Testis (tissue), 2 donors: Measurements from ENCODE around the gene KLHL33.

Source experiments
- CTCF ChIP-seq, 3 experiments: fragments of 450-650 bp in 2 of 3; fragments of 200-600 bp in 1 of 3; sonication (generic) in 1 of 3; IDR thresholded peaks; one replicate each; pipeline ENCODE4 v1.5.1; 2016 to 2019; ENCODE audit warnings: antibody characterized with exemption in 3 of 3, mild to moderate bottlenecking in 2 of 3, moderate library complexity in 1 of 3
- POLR2A ChIP-seq: fragments of 450-650 bp; IDR thresholded peaks from one replicate; pipeline ENCODE4 v1.6.1; 2017; ENCODE audit warnings: antibody characterized with exemption, mild to moderate bottlenecking, moderate library complexity

GRCh38 chr14:20397511-20397910 is 38.5 kb downstream of the KLHL33 start:
- TF ChIP-seq CTCF (IDR thresholded peaks at IDR 0.05) (no peak), POLR2A (no peak)
